Measurements from ENCODE around the gene TMEM116.
"Not testable (repeated sequence)": the region's sequence is repeated elsewhere in the genome, so short reads cannot be mapped to it uniquely, and the experiment has no call there.

Gene TMEM116

GRCh38 chr12:111976291-111976690 lies 36.7 kb downstream of the TMEM116 start:
- no peak for DNase-seq (ENCODE audit: low read depth in 3 of 3)

DNA sequence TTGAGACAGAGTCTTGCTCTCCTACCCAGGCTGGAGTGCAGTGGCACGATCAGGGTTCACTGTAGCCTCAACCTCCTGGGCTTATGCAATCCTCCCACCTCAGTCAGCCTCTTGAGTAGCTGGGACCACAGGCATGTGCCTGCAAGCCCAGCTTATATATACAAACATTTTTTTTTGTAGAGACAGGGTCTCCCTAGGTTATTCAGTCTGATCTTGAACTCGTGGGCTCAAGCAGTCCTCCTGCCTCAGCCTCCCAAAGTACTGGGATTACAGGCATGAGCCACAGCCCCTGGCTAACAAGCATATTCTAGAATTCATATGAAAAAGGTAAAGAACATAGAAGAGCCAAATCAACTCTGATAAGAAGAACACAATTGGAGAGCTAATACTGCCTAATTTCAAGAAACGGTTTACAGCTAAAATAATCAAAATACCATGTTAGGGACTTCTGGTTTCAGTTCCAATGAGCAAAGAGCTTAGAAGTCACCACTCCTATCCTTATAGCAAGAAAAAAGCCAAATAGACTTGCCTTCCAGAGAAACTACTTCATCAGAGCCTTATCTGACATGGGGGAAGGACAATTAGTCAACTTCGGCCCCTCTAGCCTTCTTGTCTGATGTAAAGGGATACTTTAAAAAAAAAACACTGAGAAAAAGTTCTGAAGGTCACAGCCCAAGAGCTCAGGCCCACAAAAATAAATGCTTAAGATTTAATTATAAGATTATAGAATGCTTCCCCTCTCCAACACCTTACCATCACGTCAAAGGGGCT lies 37.6 kb downstream of the TMEM116 start:
- no peak for DNase-seq (ENCODE audit: low read depth in 3 of 3)

- no peak for DNase-seq (ENCODE audit: low read depth in 3 of 3)
Observed at GRCh38 chr12:111971800-111972199, 41.2 kb downstream of the TMEM116 start.

- no peak for DNase-seq (ENCODE audit: low read depth in 3 of 3)
Observed at GRCh38 chr12:111964935-111965334, 48.0 kb downstream of the TMEM116 start.

DNA sequence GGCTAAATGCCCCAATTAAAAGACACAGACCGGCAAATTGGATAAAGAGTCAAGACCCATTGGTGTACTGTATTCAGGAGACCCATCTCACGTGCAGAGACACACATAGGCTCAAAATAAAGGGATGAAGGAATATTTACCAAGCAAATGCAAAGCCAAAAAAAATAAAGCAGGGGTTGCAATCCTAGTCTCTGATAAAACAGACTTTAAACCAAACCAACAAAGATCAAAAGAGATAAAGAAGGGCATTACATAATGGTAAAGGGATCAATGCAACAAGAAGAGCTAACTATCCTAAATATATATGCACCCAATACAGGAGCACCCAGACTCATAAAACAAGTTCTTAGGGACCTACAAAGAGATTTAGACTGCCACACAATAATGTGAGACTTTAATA lies 53.4 kb downstream of the TMEM116 start:
- not testable (repeated sequence) for DNase-seq (ENCODE audit: low read depth in 3 of 3)

DNA sequence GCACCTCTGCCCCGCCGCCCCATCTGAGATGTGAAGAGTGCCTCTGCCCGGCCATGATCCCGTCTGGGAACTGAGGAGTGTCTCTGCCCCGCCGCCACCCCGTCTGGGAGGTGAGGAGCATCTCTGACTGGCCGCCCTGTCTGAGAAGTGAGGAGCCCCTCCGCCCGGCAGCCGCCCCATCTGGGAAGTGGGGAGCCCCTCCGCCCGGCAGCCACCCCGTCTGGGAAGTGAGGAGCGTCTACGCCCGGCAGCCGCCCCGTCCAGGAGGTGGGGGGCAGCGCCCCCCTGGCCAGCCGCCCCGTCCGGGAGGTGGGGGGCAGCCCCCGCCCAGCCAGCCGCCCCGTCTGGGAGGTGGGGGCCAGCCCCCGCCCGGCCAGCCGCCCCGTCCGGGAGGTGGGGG lies 55.7 kb downstream of the TMEM116 start:
- not testable (repeated sequence) for DNase-seq (ENCODE audit: low read depth in 3 of 3)

DNA sequence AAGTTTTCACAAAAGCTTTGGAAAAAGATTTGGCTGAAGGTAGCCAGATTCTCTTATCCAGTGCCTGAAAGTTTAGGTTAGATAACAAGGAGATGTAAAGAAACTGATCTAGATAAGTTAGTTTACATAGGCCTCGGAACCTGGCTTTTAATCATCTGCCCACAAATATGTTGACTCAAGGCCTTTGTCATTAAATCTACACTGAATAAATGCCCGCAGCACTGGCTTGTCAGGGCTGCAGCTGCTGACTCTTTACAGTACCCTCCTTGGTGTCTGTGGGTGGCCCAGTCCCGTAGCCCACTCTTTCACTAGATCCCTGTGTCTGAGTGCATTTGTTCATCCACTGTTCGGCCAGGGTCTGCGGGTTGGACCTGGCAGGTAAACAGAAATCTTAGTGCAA lies 58.0 kb downstream of the TMEM116 start:
- no peak for DNase-seq (ENCODE audit: low read depth in 3 of 3)

DNA sequence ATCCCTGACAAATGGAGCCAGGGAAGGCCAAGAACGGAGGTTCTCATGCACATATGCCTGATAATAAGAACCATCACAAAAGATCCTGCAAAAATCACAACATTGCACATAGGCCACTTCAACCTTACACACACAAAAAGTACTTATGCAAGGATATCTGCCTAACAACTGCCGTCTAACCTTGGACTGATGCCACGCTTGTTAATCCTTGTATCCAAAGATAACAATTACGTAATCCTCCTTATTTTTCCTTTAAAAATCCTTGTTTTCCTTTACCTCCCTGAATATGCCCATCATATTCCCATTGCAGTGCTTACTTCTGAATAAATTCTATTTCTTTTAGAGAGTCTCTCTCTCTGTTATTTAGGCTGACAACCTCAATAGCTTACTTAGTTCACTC lies 59.5 kb downstream of the TMEM116 start:
- DNase-seq (ENCODE audit: low read depth in 3 of 3) = no peak

GRCh38 chr12:111952084-111952787 lies 60.7 kb downstream of the TMEM116 start:
- not testable (repeated sequence) for DNase-seq (ENCODE audit: low read depth in 3 of 3)

GRCh38 chr12:111950961-111951676 lies 61.8 kb downstream of the TMEM116 start:
- DNase-seq (ENCODE audit: low read depth in 3 of 3) = not testable (repeated sequence)

DNA sequence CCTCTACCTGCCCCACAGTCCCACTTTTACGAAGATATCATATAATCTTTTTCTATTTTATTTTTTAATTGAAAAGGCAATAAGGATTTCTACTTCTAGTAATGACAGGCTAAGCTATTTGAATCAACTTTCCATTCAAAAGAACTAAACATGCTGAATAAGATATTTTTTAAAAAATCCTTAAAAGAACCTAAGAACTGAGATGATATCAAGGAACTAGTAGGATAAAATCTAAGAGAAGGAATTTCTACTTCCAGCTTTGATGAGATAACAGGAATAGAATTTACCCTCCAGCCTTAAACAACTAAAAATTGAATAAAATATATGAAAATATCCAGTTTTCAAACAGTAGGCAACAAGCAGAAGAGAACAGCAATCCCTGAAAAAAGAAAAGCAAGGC lies 69.0 kb downstream of the TMEM116 start:
- DNase-seq (ENCODE audit: low read depth in 3 of 3) = no peak

- no peak for DNase-seq (ENCODE audit: low read depth in 3 of 3)
Observed at GRCh38 chr12:111942557-111942956, 70.4 kb downstream of the TMEM116 start.

GRCh38 chr12:111937429-111937828 lies 75.5 kb downstream of the TMEM116 start:
- no peak for DNase-seq (ENCODE audit: low read depth in 3 of 3)

DNA sequence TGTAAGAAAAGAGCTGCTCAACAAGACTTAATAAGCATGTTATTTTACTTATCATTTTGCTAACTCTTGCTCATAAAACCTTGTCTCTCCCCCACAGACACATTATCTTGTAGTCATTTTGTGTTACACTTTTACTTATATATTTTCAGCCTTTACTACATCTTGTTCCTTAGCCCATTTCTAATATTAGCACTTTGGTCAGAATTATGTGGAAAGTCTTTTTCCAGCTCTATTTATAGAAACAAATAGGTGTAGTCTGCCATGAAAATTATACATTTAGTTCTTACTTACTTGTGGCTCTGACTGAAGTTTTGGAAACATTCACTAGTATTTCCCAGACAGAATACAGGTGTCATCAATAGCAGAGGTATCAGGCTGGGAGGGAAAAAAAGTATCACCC lies 76.1 kb downstream of the TMEM116 start:
- no peak for DNase-seq (ENCODE audit: low read depth in 3 of 3)

GRCh38 chr12:111932241-111932640 lies 80.7 kb downstream of the TMEM116 start:
- no peak for DNase-seq (ENCODE audit: low read depth in 3 of 3)

- no peak for DNase-seq (ENCODE audit: low read depth in 3 of 3)
Observed at GRCh38 chr12:111927346-111927745, 85.6 kb downstream of the TMEM116 start.

DNA sequence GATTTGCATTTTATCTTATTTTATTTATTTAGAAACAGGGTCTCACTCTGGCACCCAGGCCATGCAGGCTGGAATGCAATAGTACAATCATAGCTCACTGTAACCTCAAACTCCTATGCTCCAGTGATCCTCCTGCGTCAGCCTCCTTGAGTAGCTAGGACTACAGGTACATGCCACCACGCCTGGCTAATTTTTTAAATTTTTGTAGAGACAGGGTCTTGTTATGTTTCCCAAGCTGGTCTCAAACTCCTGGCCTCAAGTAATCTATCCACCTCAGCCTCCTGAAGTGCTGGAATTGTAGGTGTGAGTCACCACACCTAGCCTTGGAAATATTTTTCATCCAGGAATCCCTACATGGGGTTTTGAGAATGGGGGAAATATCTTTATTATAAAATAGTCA lies 86.3 kb downstream of the TMEM116 start:
- no peak for DNase-seq (ENCODE audit: low read depth in 3 of 3)

DNA sequence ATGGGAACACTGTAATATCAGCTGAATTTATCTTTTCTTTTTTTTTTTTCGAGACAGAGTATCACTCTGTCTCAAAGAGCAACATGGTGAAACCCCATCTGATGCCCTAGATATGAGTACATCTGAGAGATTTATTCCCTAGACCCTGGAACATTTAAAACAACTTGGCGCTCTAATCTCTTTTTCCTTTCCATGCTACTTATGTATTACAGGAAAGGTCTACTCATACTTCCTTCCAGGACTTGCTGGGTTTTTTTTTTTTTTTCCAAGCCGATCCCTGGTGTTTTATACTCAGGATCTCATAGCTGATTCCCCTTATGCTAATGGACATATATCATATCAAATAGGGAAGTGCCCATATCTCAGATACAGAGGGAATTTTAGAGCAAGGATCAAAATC lies 87.8 kb downstream of the TMEM116 start:
- DNase-seq (ENCODE audit: low read depth in 3 of 3) = no peak

GRCh38 chr12:111907740-111908139 lies 105.2 kb downstream of the TMEM116 start:
- DNase-seq (ENCODE audit: low read depth in 3 of 3) = no peak

- no peak for DNase-seq (ENCODE audit: low read depth in 3 of 3)
Observed at GRCh38 chr12:111905502-111905901, 107.5 kb downstream of the TMEM116 start.

- no peak for DNase-seq (ENCODE audit: low read depth in 3 of 3)
Observed at GRCh38 chr12:111904446-111904975, 108.5 kb downstream of the TMEM116 start.

DNA sequence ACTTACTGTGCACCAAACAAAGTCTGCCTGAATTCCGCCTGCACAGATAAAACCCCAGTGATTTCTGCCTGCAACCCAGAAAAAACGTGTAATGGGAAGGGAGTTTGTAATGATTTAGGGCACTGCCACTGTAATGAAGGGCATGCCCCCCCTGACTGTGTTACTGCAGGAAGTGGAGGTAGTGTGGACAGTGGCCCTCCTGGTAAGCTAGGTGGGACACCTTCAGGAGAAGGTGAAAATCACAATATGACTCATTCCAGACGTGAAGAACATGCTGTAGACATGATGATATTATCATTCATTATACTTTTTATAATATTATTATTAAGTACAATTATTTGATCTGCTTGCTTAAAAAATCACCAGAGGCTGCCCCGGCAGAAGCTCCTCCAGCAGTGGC lies 111.8 kb downstream of the TMEM116 start:
- no peak for DNase-seq (ENCODE audit: low read depth in 3 of 3)

Measured in stimulated activated CD4-positive, alpha-beta T cell treated with anti-CD3 and anti-CD28 coated beads, TNF-alpha, amount 100 ng/mL, for 24 hours (primary cell).